Fibroblast of skin of scalp (primary cell): ENCODE measurements around the gene EXOC4.
"Not testable (repeated sequence)": the region's sequence is repeated elsewhere in the genome, so short reads cannot be mapped to it uniquely, and the experiment has no call there.

ENCODE experiments used
- DNase-seq: peaks from one replicate; pipeline ENCODE4 v3.0.0-alpha.2; 2013

The EXOC4 gene

GRCh38 chr7:133770863-133771492, 518.1 kb downstream of the EXOC4 start:
- DNase-seq, result peak; percentile 32

- no peak for DNase-seq
Measured at GRCh38 chr7:133771788-133772419, 519.0 kb downstream of the EXOC4 start.

- DNase-seq, result no peak
Measured at GRCh38 chr7:133773601-133774000, 520.7 kb downstream of the EXOC4 start.

- DNase-seq, result no peak
Measured at GRCh38 chr7:133775201-133775600, 522.3 kb downstream of the EXOC4 start.

- DNase-seq, result no peak
Measured at GRCh38 chr7:133776266-133776665, 523.4 kb downstream of the EXOC4 start.

- no peak for DNase-seq
Measured at GRCh38 chr7:133777701-133778100, 524.8 kb downstream of the EXOC4 start.

GRCh38 chr7:133778472-133778871, 525.6 kb downstream of the EXOC4 start:
- no peak for DNase-seq

- not testable (repeated sequence) for DNase-seq
Measured at GRCh38 chr7:133779538-133779937, 526.7 kb downstream of the EXOC4 start.

- no peak for DNase-seq
Measured at GRCh38 chr7:133780912-133781311, 528.0 kb downstream of the EXOC4 start.

- no peak for DNase-seq
Measured at GRCh38 chr7:133781486-133782090, 528.7 kb downstream of the EXOC4 start.

GRCh38 chr7:133782470-133782869, 529.6 kb downstream of the EXOC4 start:
- no peak for DNase-seq

- peak; percentile 36 for DNase-seq
Measured at GRCh38 chr7:133783276-133783675, 530.4 kb downstream of the EXOC4 start.

GRCh38 chr7:133784486-133785001, 531.7 kb downstream of the EXOC4 start:
- DNase-seq, result no peak

GRCh38 chr7:133786401-133786937, 533.6 kb downstream of the EXOC4 start:
- DNase-seq, result no peak

- peak; percentile 43 for DNase-seq
Measured at GRCh38 chr7:133789974-133790373, 537.1 kb downstream of the EXOC4 start.

GRCh38 chr7:133790911-133791310, 538.0 kb downstream of the EXOC4 start:
- no peak for DNase-seq

- peak; percentile 26 for DNase-seq
Measured at GRCh38 chr7:133794479-133794878, 541.6 kb downstream of the EXOC4 start.

- no peak for DNase-seq
Measured at GRCh38 chr7:133795068-133795665, 542.3 kb downstream of the EXOC4 start.

- DNase-seq, result no peak
Measured at GRCh38 chr7:133796782-133797745, 544.2 kb downstream of the EXOC4 start.

GRCh38 chr7:133797818-133798520, 545.1 kb downstream of the EXOC4 start:
- DNase-seq, result no peak

GRCh38 chr7:133801341-133801740, 548.5 kb downstream of the EXOC4 start:
- no peak for DNase-seq
